ENCODE measurements around the gene TRMT11. TPM values are rescaled to one million over a fixed set of nuclear protein-coding genes. Genes with fewer than 3 reads are reported as not detected.

TRMT11 gene
- total RNA-seq, 1 experiment from 2014 or later = 27.7 TPM

- intact Hi-C loops (cut with micrococcal nuclease; ENCODE audit: unreplicated experiment) = no loop called here
- no peak for TF ChIP-seq CTCF (IDR thresholded peaks at IDR 0.05; ENCODE audit: unreplicated experiment)
- no peak for DNase-seq
- no peaks in the 10 kb centered on the region for H3K36me3 Mint-ChIP-seq (ENCODE audit: insufficient read depth, unreplicated experiment)
- H3K4me3 Mint-ChIP-seq (ENCODE audit: low read depth, unreplicated experiment) = no peak overlapping the region
- no peak overlapping the region for H3K27ac Mint-ChIP-seq (ENCODE audit: unreplicated experiment)
- no TSS peak for BruUV-seq (replicated peaks)
- no peaks in the 10 kb centered on the region for H3K9me3 Mint-ChIP-seq (ENCODE audit: low read depth, unreplicated experiment)
- no peaks in the 10 kb centered on the region for H3K27me3 Mint-ChIP-seq (ENCODE audit: unreplicated experiment)
- H3K4me1 Mint-ChIP-seq (ENCODE audit: low read depth, unreplicated experiment) = no peaks in the 10 kb centered on the region
- CTCF ChIA-PET = no interaction called here
These were observed 78.5 kb downstream of the TRMT11 start for GRCh38 chr6:126064748-126065401.

GRCh38 chr6:126066053-126067048, 80.0 kb downstream of the TRMT11 start:
- no TSS peak for BruUV-seq (replicated peaks)
- DNase-seq = no peak

GRCh38 chr6:126067073-126067472, 80.7 kb downstream of the TRMT11 start:
- no peak overlapping the region for H3K4me3 Mint-ChIP-seq (ENCODE audit: low read depth, unreplicated experiment)
- intact Hi-C loops (cut with micrococcal nuclease; ENCODE audit: unreplicated experiment) = no loop called here
- no peak overlapping the region for H3K27ac Mint-ChIP-seq (ENCODE audit: unreplicated experiment)
- no peak for TF ChIP-seq CTCF (IDR thresholded peaks at IDR 0.05; ENCODE audit: unreplicated experiment)
- DNase-seq = no peak
- H3K36me3 Mint-ChIP-seq (ENCODE audit: insufficient read depth, unreplicated experiment) = no peaks in the 10 kb centered on the region
- CTCF ChIA-PET = no interaction called here
- H3K9me3 Mint-ChIP-seq (ENCODE audit: low read depth, unreplicated experiment) = no peaks in the 10 kb centered on the region
- no peaks in the 10 kb centered on the region for H3K27me3 Mint-ChIP-seq (ENCODE audit: unreplicated experiment)
- no peaks in the 10 kb centered on the region for H3K4me1 Mint-ChIP-seq (ENCODE audit: low read depth, unreplicated experiment)
- BruUV-seq (replicated peaks) = no TSS peak

More at GRCh38 chr6:126066053-126067048, 80.0 kb downstream of the TRMT11 start:
- Mint-ChIP-seq H3K27ac (ENCODE audit: unreplicated experiment) (no peak overlapping the region), H3K4me3 (ENCODE audit: low read depth, unreplicated experiment) (no peak overlapping the region), H3K27me3 (ENCODE audit: unreplicated experiment) (no peaks in the 10 kb centered on the region), H3K4me1 (ENCODE audit: low read depth, unreplicated experiment) (no peaks in the 10 kb centered on the region), H3K9me3 (ENCODE audit: low read depth, unreplicated experiment) (no peaks in the 10 kb centered on the region), H3K36me3 (ENCODE audit: insufficient read depth, unreplicated experiment) (no peaks in the 10 kb centered on the region)
- CTCF ChIA-PET = no interaction called here
- no peak for TF ChIP-seq CTCF (IDR thresholded peaks at IDR 0.05; ENCODE audit: unreplicated experiment)
- intact Hi-C loops (cut with micrococcal nuclease; ENCODE audit: unreplicated experiment) = no loop called here

- BruUV-seq (replicated peaks) = no TSS peak
- CTCF ChIA-PET = no interaction called here
- intact Hi-C loops (cut with micrococcal nuclease; ENCODE audit: unreplicated experiment) = no loop called here
These were observed 83.1 kb downstream of the TRMT11 start for GRCh38 chr6:126069449-126069848.

More at GRCh38 chr6:126069449-126069848, 83.1 kb downstream of the TRMT11 start:
- no peaks in the 10 kb centered on the region for H3K27me3 Mint-ChIP-seq (ENCODE audit: unreplicated experiment)
- H3K27ac Mint-ChIP-seq (ENCODE audit: unreplicated experiment) = no peak overlapping the region
- no peak for DNase-seq
- H3K36me3 Mint-ChIP-seq (ENCODE audit: insufficient read depth, unreplicated experiment) = no peaks in the 10 kb centered on the region
- H3K4me3 Mint-ChIP-seq (ENCODE audit: low read depth, unreplicated experiment) = no peak overlapping the region
- no peak for TF ChIP-seq CTCF (IDR thresholded peaks at IDR 0.05; ENCODE audit: unreplicated experiment)
- no peaks in the 10 kb centered on the region for H3K9me3 Mint-ChIP-seq (ENCODE audit: low read depth, unreplicated experiment)
- H3K4me1 Mint-ChIP-seq (ENCODE audit: low read depth, unreplicated experiment) = no peaks in the 10 kb centered on the region
